Bronchial epithelial cell (primary cell): ENCODE results near the gene NAXE. TPM values are rescaled to one million over a fixed set of nuclear protein-coding genes. Genes with fewer than 3 reads are reported as not detected.
"Not testable (repeated sequence)": the region's sequence is repeated elsewhere in the genome, so short reads cannot be mapped to it uniquely, and the experiment has no call there.

Source experiments
- DNase-seq: peaks from one replicate; pipeline ENCODE4 v3.0.0-alpha.2; 2010; ENCODE audit warnings: low read depth
- FAIRE-seq: peaks from 2 replicates; lab custom pipeline; 2011; peaks lifted over from hg19 to GRCh38; lab: Jason Lieb, UNC
- H3K27me3 ChIP-seq: 2 replicates; pipeline ENCODE4 v1.5.1; 2011; ENCODE audit warnings: low read length; ENCODE audit not compliant: control insufficient read depth, insufficient read depth
- H3K36me3 ChIP-seq: 2 replicates; pipeline ENCODE4 v1.5.1; 2011; ENCODE audit warnings: low read length; ENCODE audit not compliant: control insufficient read depth, insufficient read depth
- H3K4me3 ChIP-seq: 2 replicates; pipeline ENCODE4 v1.5.1; 2011; ENCODE audit warnings: mild to moderate bottlenecking, low read depth, low read length, control low read depth
- CTCF ChIP-seq: IDR thresholded peaks from 2 replicates; pipeline ENCODE4 v1.5.1; 2011; ENCODE audit warnings: mild to moderate bottlenecking, moderate library complexity, low read length, control low read depth, inconsistent platforms; ENCODE audit not compliant: insufficient read depth, severe bottlenecking
- total RNA-seq: library from RNA; depleted of rRNA; stranded (reverse); fragments of >200 nt; gene quantifications from 2 replicates; pipeline ENCODE4 v1.2.1, GENCODE V29; 2014

Gene NAXE
- total RNA-seq, 1 donor from 2014 or later = 142 TPM

GRCh38 chr1:156627313-156627880 lies 35.8 kb downstream of the NAXE start:
- peak; percentile 70 for TF ChIP-seq CTCF
- Histone ChIP-seq H3K4me3 (no peak overlapping the region), H3K27me3 (peaks cover 33% of the 10 kb centered on the region), H3K36me3 (no peaks in the 10 kb centered on the region)
- FAIRE-seq (no peak), DNase-seq (peak; percentile 63)

GRCh38 chr1:156629823-156630449 lies 38.4 kb downstream of the NAXE start:
- no peak for DNase-seq
- no peak for FAIRE-seq
- Histone ChIP-seq H3K27me3 (peaks cover 19% of the 10 kb centered on the region), H3K36me3 (no peaks in the 10 kb centered on the region), H3K4me3 (no peak overlapping the region)
- no peak for TF ChIP-seq CTCF

- not testable (repeated sequence) for FAIRE-seq, H3K4me3 ChIP-seq, H3K36me3 ChIP-seq, DNase-seq
- peaks cover 11% of the 10 kb centered on the region for H3K27me3 ChIP-seq
Measured at GRCh38 chr1:156631152-156631551, 39.6 kb downstream of the NAXE start.

GRCh38 chr1:156632355-156632754 lies 40.8 kb downstream of the NAXE start:
- TF ChIP-seq CTCF = no peak
- Histone ChIP-seq H3K36me3 (no peaks in the 10 kb centered on the region), H3K4me3 (no peak overlapping the region), H3K27me3 (peaks cover 11% of the 10 kb centered on the region)
- FAIRE-seq = no peak
- DNase-seq = no peak

GRCh38 chr1:156638189-156638985 lies 46.8 kb downstream of the NAXE start:
- no peak for TF ChIP-seq CTCF
- Histone ChIP-seq H3K4me3 (no peak overlapping the region), H3K27me3 (peaks cover 46% of the 10 kb centered on the region), H3K36me3 (no peaks in the 10 kb centered on the region)
- no peak for FAIRE-seq
- no peak for DNase-seq

GRCh38 chr1:156639601-156640101 lies 48.1 kb downstream of the NAXE start:
- Histone ChIP-seq H3K27me3 (peaks cover 54% of the 10 kb centered on the region), H3K36me3 (no peaks in the 10 kb centered on the region), H3K4me3 (no peak overlapping the region)
- no peak for FAIRE-seq
- TF ChIP-seq CTCF = no peak
- no peak for DNase-seq
